GM18508 (cell line): ENCODE data around the gene METTL14.

Experiments
- ATAC-seq: cut with Tn5 transposase; IDR thresholded peaks from one replicate; pipeline ENCODE4 v1.9.1; 2021; ENCODE audit warnings: moderate number of reproducible peaks; ENCODE audit not compliant: insufficient read depth, unreplicated experiment

METTL14 gene

DNA sequence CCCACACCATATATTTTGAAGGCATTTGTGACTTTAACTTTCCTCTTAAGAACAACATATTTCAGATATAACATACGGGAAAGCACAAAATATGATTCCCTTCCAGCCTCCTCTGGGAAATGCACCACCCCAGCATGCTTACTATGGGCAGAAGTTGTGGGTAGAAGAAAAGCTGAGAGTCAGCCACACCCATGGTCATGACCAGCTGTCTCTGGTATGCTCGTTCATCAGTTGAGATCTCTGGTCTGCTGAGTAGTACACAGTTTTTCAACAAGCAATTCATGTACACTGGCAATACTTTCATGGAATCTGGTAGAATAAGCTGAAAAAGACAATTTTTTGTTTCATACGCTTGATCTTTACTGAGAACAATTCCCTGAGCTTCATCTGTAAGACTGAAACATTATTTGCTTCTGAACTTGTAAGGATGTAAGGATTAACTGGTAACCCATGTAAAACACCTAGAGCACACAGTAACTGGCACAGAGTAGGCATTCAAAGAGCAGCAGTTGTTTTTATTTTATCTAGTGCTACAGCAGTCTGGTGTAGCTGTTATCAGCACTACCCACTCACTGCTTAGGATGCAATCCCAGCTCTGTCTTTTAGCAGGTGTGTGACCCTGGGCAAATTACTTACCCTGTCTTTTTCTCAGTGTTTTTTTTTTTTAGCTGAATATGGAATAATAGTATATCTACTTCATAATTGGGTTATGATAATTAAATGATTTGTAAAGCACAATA, 47.6 kb downstream of the METTL14 start:
- no peak for ATAC-seq

- ATAC-seq: no peak
These were observed 49.5 kb downstream of the METTL14 start for GRCh38 chr4:118734491-118735205.

DNA sequence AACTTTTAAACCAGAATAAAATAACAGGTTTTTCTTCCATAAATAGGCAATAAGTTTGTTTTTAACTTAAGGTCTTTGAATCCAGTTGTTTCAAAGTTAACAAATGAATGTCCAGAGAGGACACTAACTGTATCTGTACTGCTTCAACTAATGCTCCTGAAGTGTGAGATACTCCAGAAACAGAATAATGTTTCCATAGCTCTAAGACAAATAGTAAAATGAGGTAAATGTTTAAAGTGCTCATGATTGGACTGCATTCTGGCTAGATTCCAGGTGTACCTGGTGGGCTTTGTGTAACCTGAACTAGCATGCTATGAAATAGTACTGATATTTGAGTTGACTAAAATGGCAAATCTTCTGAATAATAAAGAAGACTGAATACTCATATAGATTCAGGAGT, 51.7 kb downstream of the METTL14 start:
- no peak for ATAC-seq

DNA sequence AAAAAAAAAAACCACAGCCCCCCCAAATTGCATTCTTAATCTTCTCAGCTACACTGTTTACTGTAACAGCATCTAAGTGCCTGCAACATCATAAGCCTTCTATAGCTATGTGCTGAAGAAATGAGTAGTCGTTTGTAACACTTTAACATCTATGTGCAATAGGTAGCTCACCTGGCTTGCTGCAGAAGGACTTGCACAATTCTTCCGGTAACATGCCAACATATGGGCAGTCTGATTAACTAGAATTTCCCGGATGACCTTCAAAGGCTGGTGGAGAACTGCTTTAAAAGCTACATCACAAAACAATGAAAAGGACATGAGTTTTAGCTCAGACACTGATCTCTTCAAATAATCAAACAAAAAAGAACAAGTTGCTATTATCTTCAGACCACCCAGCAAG, 52.9 kb downstream of the METTL14 start:
- no peak for ATAC-seq

DNA sequence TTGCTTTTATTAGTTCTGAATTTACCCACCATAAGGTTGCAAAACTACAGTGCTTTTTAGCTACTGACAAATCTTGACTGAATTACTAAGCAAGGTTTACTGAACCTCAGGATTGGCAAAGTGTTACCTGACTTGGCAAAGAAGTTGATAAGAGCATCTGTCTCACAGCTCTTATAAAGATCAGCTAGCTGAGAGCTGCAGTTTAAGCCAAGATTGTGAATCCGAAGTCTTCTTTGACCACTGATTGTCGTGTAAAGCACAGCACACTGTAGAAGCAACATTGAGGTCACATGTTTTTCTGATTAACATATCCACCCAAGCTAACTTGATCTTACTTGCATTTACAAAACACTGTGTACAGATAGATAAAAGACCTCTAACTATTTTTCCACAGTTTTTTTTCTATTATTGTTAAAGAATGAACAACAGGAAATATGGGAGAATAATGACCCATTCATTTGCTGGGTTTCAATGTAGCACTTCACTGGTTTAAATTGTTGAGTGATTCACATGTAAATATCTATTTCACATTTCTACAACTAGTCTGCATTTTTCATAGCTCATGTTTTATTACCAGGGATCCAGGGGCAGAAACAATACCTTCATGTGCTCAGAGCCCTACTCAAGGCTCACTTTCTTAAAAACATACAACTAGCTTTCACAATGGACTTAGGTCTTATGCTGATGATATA, 54.0 kb downstream of the METTL14 start:
- ATAC-seq: no peak

GRCh38 chr4:118740869-118741268, 55.7 kb downstream of the METTL14 start:
- ATAC-seq: no peak

DNA sequence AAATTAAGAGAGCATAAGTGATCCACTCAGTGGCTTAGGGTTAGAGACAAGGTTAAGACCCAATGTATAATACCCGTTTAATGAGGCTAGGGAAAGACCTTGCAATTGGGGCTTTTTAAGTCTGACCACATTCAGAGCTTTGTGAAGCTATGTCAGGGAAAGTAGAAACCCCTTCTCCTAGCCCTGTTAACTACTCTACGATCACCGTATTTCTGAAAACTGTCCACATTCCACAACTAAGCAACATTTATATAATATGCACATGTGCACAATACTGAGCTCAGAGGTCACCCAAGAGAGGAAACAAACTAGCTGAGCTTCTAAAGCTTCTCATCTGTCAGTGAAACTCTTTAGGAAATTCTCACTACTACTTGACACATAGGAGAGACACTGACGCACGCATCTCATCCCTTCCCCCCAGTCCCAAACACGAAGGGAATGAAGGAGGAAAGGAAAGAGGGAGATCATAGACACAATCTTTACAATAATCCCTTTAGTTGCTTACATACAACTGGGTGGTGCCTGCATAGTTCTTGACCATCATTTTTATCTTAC, 56.2 kb downstream of the METTL14 start:
- no peak for ATAC-seq

GRCh38 chr4:118742050-118742449, 56.9 kb downstream of the METTL14 start:
- no peak for ATAC-seq

- ATAC-seq: no peak
These were observed 58.7 kb downstream of the METTL14 start for GRCh38 chr4:118743867-118744266.

- no peak for ATAC-seq
These were observed 60.2 kb downstream of the METTL14 start for GRCh38 chr4:118745357-118745756.

DNA sequence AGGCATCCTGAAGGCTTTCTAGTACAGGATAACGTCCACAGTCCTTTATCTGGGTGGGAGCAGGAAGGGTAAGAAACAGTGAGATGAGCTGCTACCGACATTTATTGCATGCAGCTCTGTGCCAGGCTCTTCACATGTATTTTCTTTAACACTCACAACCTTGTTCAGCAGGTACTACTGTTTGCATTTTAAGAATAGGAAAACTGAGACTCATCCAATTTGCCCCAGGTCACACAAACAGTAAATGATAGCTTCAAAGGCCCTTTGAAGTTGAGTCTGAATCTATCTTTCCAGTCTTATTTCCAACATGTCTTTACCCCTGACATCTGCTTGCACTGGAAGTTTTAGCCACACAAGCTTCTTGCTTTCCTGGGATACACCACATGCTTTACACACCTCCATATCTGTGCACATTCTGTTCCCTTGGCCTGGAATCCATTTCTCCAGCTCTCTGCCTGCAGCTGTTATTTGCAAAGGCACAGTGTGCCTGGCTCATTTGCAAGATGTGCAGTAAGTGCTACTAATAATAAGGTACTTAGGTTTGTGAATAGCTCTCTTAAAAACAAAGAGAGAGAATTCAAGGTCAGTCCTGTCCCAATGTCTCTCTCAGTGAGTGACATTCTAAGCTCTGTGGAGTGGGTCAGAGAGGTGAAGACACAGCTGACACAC, 61.2 kb downstream of the METTL14 start:
- ATAC-seq: no peak

DNA sequence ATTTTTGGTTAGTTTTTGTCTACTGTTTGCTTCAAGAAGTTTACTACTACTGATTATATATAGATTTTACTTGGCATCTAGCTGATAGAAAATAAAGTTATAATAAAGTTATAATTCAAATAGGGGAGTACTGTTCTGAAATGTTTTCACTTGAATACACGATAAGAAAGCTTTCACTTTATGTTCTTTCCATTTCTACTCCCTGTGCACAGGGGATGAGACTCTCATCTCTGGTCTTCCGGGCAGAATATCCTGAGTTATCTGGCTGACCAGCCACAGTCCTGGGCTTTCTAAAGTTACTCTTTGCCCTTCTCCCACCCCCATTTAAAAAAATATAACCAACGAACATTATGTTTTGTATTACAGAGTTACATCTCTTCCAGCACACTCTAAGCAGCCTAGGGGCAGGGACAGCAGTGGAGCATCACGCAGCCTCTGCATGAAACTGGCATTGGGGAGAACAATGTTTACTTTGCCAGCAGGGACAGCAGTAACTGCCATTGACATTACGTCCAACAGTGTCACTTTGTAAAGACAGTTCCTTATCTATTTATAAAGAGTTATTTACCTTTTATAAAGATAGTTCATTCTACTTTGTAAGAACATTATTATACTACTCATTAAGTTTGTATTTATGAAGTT, 64.3 kb downstream of the METTL14 start:
- no peak for ATAC-seq

DNA sequence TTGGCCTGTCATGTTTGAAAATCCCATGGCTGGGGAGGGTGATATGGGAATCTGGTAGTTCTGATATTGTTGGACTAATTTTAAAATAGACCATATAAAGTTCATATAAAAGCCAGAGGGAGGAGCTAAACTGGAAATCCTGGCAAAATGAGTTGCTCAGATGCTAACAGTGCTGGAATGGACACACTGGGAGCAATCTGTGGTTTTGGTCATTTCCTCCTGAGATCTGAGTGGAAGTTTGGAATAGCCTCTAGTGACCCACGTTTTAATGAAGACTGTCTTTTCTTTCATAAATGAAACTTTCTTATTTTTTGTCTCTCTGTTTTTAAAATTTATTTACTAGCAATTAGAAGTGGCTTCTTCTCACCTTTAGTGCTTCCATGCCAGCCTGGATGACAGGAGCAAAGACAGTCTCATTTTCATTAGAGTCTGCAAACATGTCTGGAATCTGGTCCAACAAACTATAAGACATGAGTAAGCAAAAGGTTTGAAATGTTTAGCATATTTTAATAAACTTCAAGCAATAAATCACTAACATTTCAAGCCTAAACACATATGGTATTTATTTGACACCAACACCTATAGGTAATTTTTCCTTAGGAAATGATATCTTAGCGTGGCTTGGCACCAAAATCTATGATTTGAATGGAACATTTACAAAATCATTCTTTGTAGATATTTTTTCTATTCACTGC, 66.6 kb downstream of the METTL14 start:
- no peak for ATAC-seq

DNA sequence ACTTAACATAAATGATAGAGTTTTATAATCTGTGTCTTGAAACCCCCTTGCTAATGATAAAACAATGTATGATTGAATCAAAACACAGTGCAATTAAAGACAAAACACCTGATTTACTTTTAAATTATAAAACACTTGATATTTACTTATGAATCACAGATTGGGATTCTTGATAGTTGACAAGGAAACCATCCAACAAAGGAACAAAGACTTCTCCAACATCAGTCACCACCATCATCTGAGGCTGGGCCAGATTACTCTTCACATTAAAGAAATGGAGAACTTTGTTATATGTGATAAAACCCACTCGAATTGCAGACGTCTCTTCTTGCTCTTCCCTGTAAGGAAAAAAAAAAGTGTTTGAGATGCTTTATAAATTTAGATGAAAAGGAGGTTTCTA, 67.4 kb downstream of the METTL14 start:
- ATAC-seq: no peak

- no peak for ATAC-seq
These were observed 67.9 kb downstream of the METTL14 start for GRCh38 chr4:118753096-118753495.

DNA sequence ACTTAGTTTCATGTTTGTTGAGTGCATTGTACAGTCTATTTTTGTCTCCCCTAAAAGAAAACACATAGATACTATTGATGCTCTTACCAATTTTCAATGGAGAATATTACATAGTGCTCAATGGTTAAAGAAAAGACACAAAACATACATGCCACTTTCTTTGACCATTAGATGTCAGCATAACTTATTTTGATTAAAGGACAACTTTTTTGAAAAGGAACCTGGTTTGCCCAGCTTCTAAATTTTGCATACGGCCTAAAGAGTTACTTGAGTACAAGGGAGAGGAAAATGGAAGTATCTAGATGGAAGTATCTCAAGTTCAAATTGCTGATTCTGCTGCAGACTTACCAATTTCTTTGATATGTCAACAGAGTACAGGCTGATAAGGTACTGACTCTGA, 68.5 kb downstream of the METTL14 start:
- ATAC-seq: no peak

DNA sequence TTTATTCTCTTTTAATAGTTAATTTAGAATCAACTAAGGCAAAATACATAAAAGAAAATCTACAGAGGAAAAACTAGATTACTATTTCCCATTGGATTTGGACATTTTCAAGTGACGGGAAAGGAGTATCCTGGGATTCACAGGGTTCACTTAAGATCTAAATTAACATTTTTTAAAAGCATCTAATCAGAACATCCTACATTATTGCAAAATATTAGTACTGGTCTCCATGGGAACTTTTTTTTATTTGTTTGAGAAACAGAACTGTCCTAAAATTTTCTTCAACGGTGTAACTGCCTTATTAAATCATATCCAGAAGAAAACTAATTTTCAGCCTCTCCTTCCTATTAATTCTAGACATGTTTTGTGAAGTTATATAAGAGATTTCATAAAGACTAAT, 69.7 kb downstream of the METTL14 start:
- ATAC-seq: no peak

DNA sequence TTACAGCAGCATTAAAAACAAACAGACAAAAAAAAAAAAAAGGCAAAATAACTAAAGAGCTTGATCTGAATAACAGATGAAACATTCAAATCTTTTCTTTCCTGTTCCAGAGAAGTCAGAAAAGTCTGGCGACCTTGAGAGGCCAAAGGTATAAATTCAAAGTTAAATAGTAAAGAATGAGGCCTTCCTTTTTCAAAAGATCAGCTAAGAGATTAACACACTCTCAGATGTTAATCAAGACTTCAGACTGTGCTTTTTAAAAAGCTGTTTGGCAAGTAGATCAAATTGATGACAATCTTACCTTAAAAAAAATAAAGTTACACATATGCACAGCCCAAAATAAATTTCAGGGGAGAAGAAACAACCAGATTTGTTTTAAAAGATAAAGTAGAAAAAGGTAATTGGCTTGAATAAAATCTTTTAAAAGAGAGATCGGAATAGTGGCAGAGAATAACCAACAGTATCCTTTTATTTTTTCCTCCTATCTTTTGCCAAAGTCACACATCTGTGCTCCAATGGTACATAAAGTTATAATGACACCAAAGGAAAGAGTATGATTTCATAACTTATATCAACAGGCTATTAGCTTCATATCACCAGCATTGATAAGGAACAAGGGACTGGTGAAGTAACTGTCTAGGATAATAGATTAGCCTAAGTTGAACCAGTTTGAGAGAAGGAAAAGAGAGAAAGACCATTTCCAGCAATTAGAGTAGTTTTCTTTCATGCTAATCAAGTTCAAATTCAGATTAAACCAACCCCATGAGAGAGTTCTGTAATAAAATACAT, 70.4 kb downstream of the METTL14 start:
- no peak for ATAC-seq

DNA sequence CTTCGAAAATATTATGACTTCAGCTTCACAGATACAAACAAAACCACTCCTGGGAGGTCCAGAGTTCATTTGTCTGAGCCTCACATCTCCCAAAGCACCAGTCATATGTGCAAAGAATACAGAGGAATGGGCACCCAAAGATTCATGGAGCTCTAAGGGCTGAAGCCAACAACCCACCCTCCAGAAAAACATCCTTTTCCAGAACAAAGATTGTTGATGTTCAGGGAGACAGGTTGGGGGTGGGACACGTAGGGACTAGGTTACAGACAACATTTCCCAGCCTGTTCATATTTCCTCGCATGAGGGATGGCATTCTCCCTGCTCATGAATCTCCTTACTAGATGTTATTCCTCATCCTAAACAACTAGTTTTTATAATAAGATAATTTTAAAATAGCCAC, 71.2 kb downstream of the METTL14 start:
- ATAC-seq: no peak
